ENCODE results near the gene SH2D4B.

The SH2D4B gene

DNA sequence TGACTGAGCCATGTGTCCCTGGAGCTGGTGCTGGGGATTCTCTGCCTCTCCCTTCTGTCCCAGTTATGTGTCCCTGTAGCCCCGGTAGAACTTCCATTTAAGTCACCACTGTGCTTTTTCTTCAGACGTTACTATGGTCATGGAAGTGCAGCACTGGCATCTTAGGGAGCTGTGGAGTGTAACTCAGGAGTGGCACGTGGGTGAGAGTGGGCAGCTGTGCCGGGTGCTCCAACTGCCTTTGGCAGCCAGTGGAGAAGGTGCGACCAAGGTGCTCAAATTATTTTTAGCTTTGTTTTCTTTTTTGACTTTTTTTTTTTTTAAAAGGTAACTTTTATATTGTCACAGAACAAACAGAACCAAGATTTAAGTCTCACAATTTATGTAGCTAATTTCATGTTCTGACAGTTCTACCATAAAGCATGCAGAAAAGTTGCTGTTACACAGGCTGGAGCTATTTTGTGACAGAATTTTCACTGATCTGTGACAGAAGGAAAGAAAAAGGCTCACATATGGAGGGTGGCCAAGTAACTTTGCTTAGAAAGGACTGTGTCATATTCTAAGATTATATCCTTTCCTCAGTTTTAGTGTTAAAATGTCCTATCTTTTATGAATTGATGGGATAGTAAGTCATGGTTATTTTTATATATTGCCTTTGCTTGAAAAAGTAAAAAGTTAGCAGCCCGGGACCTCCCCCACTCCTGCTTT lies 73.9 kb downstream of the SH2D4B start:
- Histone ChIP-seq H3K4me3 (replicated peaks; ENCODE audit: insufficient read depth, low read length) (no peak overlapping the region), H3K27me3 (ENCODE audit: insufficient read depth, poor library complexity, severe bottlenecking) (peaks cover 2% of the 10 kb centered on the region), H3K27ac (replicated peaks) (no peak overlapping the region)
- DNase-seq (ENCODE audit: low read depth in 1 of 2, low spot score in 1 of 2), result no peak
- TF ChIP-seq POLR2AphosphoS5 (IDR thresholded peaks at IDR 0.05; ENCODE audit: low read depth) (no peak), GABPA (IDR thresholded peaks at IDR 0.05; ENCODE audit: low read depth) (no peak)
- TF ChIP-seq, protein P1, sequence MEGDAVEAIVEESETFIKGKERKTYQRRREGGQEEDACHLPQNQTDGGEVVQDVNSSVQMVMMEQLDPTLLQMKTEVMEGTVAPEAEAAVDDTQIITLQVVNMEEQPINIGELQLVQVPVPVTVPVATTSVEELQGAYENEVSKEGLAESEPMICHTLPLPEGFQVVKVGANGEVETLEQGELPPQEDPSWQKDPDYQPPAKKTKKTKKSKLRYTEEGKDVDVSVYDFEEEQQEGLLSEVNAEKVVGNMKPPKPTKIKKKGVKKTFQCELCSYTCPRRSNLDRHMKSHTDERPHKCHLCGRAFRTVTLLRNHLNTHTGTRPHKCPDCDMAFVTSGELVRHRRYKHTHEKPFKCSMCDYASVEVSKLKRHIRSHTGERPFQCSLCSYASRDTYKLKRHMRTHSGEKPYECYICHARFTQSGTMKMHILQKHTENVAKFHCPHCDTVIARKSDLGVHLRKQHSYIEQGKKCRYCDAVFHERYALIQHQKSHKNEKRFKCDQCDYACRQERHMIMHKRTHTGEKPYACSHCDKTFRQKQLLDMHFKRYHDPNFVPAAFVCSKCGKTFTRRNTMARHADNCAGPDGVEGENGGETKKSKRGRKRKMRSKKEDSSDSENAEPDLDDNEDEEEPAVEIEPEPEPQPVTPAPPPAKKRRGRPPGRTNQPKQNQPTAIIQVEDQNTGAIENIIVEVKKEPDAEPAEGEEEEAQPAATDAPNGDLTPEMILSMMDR (IDR thresholded peaks at IDR 0.05; ENCODE audit: insufficient read depth, low read length), result no peak

DNA sequence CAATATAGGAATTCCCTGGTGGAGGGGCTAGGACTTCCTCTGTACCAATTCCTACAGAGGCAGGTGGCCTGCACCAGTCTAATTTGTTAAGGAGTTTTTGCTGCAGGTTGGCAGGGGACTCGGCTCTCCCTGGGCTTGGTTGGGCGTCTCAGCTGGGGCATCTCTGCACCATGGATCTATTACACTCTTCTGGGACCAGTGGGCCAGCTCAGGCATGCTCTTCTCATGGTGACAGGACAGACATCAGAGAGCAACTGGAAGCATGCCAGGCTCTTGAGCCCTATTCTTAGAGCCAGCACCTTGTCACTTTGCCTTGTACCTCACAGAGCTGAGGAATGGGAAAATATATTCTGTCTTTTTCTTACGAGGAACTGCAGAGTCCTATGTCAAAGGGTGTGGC lies 74.6 kb downstream of the SH2D4B start:
- peaks cover 2% of the 10 kb centered on the region for H3K27me3 ChIP-seq (ENCODE audit: insufficient read depth, poor library complexity, severe bottlenecking)
- DNase-seq (ENCODE audit: low read depth in 1 of 2, low spot score in 1 of 2), result no peak
- H3K27ac ChIP-seq (replicated peaks), result no peak overlapping the region
- no peak overlapping the region for H3K4me3 ChIP-seq (replicated peaks; ENCODE audit: insufficient read depth, low read length)
- no peak for TF ChIP-seq GABPA (IDR thresholded peaks at IDR 0.05; ENCODE audit: low read depth)
- TF ChIP-seq SPI1 (IDR thresholded peaks at IDR 0.05; ENCODE audit: borderline replicate concordance, low read depth), result no peak
- no peak for TF ChIP-seq POLR2AphosphoS5 (IDR thresholded peaks at IDR 0.05; ENCODE audit: low read depth)
- no peak for TF ChIP-seq REST (IDR thresholded peaks at IDR 0.05; ENCODE audit: insufficient replicate concordance, low read depth)
- TF ChIP-seq, protein P1 (IDR thresholded peaks at IDR 0.05; ENCODE audit: insufficient read depth, low read length), result no peak

DNA sequence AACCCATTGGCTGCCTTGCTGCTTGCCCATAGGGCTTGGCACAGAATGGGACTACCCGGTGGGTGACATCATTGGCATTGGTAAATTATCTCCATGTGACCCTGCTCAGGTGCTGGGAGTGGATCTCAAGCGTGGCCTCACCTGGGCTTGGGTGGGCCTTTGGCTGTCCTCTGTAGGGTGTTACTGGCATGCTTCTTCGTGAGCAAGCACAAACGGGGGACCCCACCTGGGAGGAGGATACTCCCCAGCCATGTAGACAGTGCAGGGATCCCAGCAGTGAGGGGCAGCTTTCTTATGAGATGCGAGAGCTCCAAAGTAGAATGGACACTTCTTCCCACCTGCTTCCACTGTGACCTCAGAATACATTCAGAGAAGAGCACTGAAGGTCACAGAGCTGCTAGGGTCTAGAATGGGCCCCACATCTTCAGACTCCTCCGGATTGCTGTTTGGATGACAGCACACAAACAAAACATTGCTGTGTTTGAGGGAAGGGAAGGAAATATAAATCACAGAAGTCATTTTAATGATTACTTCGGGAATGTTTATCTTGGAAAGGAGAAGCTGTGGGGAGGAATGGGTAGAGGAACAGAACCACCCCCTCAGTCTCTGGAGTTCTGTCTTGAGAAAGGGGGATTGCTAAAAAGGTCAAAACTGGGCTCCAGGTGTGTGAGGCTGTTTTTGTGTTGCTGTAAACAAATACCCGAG lies 75.9 kb downstream of the SH2D4B start:
- Histone ChIP-seq H3K27ac (replicated peaks) (no peak overlapping the region), H3K27me3 (ENCODE audit: insufficient read depth, poor library complexity, severe bottlenecking) (peaks cover 2% of the 10 kb centered on the region), H3K4me3 (replicated peaks; ENCODE audit: insufficient read depth, low read length) (no peak overlapping the region)
- TF ChIP-seq, protein P1 (IDR thresholded peaks at IDR 0.05; ENCODE audit: insufficient read depth, low read length), result no peak
- TF ChIP-seq REST (IDR thresholded peaks at IDR 0.05; ENCODE audit: insufficient replicate concordance, low read depth) (no peak), GABPA (IDR thresholded peaks at IDR 0.05; ENCODE audit: low read depth) (no peak), POLR2AphosphoS5 (IDR thresholded peaks at IDR 0.05; ENCODE audit: low read depth) (no peak), SPI1 (IDR thresholded peaks at IDR 0.05; ENCODE audit: borderline replicate concordance, low read depth) (no peak)
- no peak for DNase-seq (ENCODE audit: low read depth in 1 of 2, low spot score in 1 of 2)

All from HL-60 (cell line).